K562 (cell line): ENCODE data around the gene HSF4. TPM values are rescaled to one million over a fixed set of nuclear protein-coding genes. Genes with fewer than 3 reads are reported as not detected.

Experiments
- ATAC-seq: fragments of 200-7000 bp; cut with Tn5 transposase; 3 replicates; pipeline ENCODE4 v1.9.1; 2020; ENCODE audit warnings: moderate library complexity
- BruUV-seq: library from RNA; stranded (reverse); fragments of 400-500 nt; replicated peaks from 2 replicates; lab custom pipeline; 2021; lab: Mats Ljungman, UMichigan
- CTCF ChIA-PET: fragments of 300-600 bp; formaldehyde crosslinking; extraction: SDS; loops from one replicate; lab custom pipeline; 2021; ENCODE audit warnings: low intra/inter-chr PET ratio; lab: Yijun Ruan, JAX
- POLR2A ChIA-PET: fragments of 300-600, 350-650 bp; sonication (Branson Sonifier 250); formaldehyde crosslinking; extraction: SDS; loops from one replicate; lab custom pipeline; 2021; ENCODE audit warnings: antibody characterized with exemption, inconsistent platforms; lab: Yijun Ruan, JAX
- DNase-seq, 4 experiments: peaks; one replicate each; pipeline versions ENCODE4 v3.0.0 to v3.0.0-alpha.2; 2011 to 2018; ENCODE audit warnings: low spot score in 3 of 4, mixed read lengths in 3 of 4; ENCODE audit errors: extremely low read depth in 1 of 4
- FAIRE-seq: peaks from 2 replicates; lab custom pipeline; 2011; peaks lifted over from hg19 to GRCh38; lab: Jason Lieb, UNC
- H2AFZ ChIP-seq: 2 replicates; pipeline ENCODE4 v1.6.0; 2011; ENCODE audit warnings: low read depth, low read length, control low read depth, inconsistent platforms
- H3K27ac ChIP-seq: fragments of 200-600 bp; 3 replicates; pipeline ENCODE4 v1.8.0; 2011; ENCODE audit warnings: low read depth, mild to moderate bottlenecking, control low read depth, inconsistent platforms, low read length, moderate library complexity, mixed read lengths; ENCODE audit errors: extremely low read depth
- H3K27me3 ChIP-seq, 2 experiments: fragments of 300-600 bp in 1 of 2; 2 replicates in 1 of 2; 3 replicates in 1 of 2; pipeline versions ENCODE4 v1.6.0 to v1.8.0; 2011; ENCODE audit warnings: inconsistent platforms in 2 of 2, low read length in 2 of 2, mild to moderate bottlenecking in 1 of 2, mixed read lengths in 1 of 2, moderate library complexity in 1 of 2; ENCODE audit not compliant: control insufficient read depth in 2 of 2, insufficient read depth in 2 of 2
- H3K36me3 ChIP-seq: fragments of 300-600 bp; 3 replicates; pipeline ENCODE4 v1.8.0; 2011; ENCODE audit warnings: mild to moderate bottlenecking, low read length, inconsistent platforms; ENCODE audit not compliant: control insufficient read depth, insufficient read depth
- H3K4me1 ChIP-seq, 2 experiments: fragments of 200-600 bp in 1 of 2; replicated peaks in 1 of 2; 2 replicates in 1 of 2; 3 replicates in 1 of 2; pipeline versions ENCODE4 v1.5.1 to v1.8.0; 2011; ENCODE audit warnings: inconsistent platforms in 2 of 2, low read length in 2 of 2, mild to moderate bottlenecking in 1 of 2, mixed read lengths in 1 of 2, moderate library complexity in 1 of 2; ENCODE audit not compliant: control insufficient read depth in 2 of 2, insufficient read depth in 2 of 2
- H3K4me2 ChIP-seq: 2 replicates; pipeline ENCODE4 v1.6.1; 2011; ENCODE audit warnings: low read length, control low read depth, inconsistent platforms, mixed read lengths; ENCODE audit not compliant: insufficient read depth
- H3K4me3 ChIP-seq: fragments of 200-600 bp; sonication (generic), shearing (Covaris generic); 2 replicates; pipeline ENCODE4 v1.5.1; 2016; ENCODE audit warnings: control low read depth, inconsistent platforms
- H3K79me2 ChIP-seq: fragments of 200-600 bp; 3 replicates; pipeline ENCODE4 v1.8.0; 2011; ENCODE audit warnings: low read length, inconsistent platforms; ENCODE audit not compliant: control insufficient read depth, insufficient read depth
- H3K9ac ChIP-seq, 2 experiments: 2 replicates each; pipeline versions ENCODE4 v1.6.0 to v1.6.1; 2011; ENCODE audit warnings: low read depth in 2 of 2, low read length in 2 of 2, control low read depth in 1 of 2, inconsistent platforms in 1 of 2, mild to moderate bottlenecking in 1 of 2, mixed read lengths in 1 of 2; ENCODE audit not compliant: insufficient read depth in 1 of 2
- H3K9me1 ChIP-seq: one replicate; pipeline ENCODE4 v1.6.0; 2011; ENCODE audit warnings: inconsistent platforms, mild to moderate bottlenecking, low read length, moderate library complexity; ENCODE audit not compliant: control insufficient read depth, insufficient read depth
- H3K9me3 ChIP-seq: replicated peaks from 2 replicates; pipeline ENCODE4 v1.5.1; 2011; ENCODE audit warnings: low read depth, low read length, inconsistent platforms; ENCODE audit not compliant: control insufficient read depth, insufficient read depth
- H4K20me1 ChIP-seq: replicated peaks from 2 replicates; pipeline ENCODE4 v1.6.1; 2011; ENCODE audit warnings: low read length, inconsistent platforms, mixed read lengths; ENCODE audit not compliant: control insufficient read depth, insufficient read depth
- RBM25 ChIP-seq: fragments of 200-400 bp; formaldehyde crosslinking; IDR thresholded peaks from 2 replicates; pipeline ENCODE4 v1.6.1; 2018; ENCODE audit warnings: low read length, low read depth, moderate library complexity; ENCODE audit not compliant: severe bottlenecking
- WGBS: fragments of 100-300 bp; shearing (Covaris generic); methylation state at CpG from one replicate; pipeline ENCODE4 v1.1.6; 2016; ENCODE audit warnings: low coverage, mixed read lengths; ENCODE audit not compliant: insufficient coverage; ENCODE audit errors: missing lambda C conversion rate; 5-methylcytosine and 5-hydroxymethylcytosine counted together
- in situ Hi-C: fragments of 300-500 bp; cut with MboI; formaldehyde crosslinking; loops from 4 replicates; pipeline ENCODE4 v1.15.0; 2018; ENCODE audit warnings: inconsistent platforms, mixed read lengths
- intact Hi-C: fragments of 100-400 bp; cut with micrococcal nuclease; formaldehyde crosslinking; loops from 2 replicates; pipeline ENCODE4 v1.14.2; 2022
- polyA plus RNA-seq, 8 experiments: library from polyadenylated mRNA; depleted of rRNA in 4 of 8; stranded (reverse) in 5 of 8; unstranded in 3 of 8; fragments of >200 nt; fragmentation: Nextera tagmentation in 2 of 8; fragmentation: Illumina TruSeq in 1 of 8; extraction: Ambion mirVana in 2 of 8; extraction: Trizol in 1 of 8; gene quantifications; 2 replicates each; pipeline versions ENCODE4 v1.2.1 to v1.2.3, GENCODE V29; 2011 to 2014; ENCODE audit warnings: inconsistent platforms in 1 of 8, missing spikeins in 1 of 8
- total RNA-seq, 7 experiments: library from RNA; depleted of rRNA in 6 of 7; stranded (reverse); fragments of >200 nt in 6 of 7; fragmentation: Illumina TruSeq in 2 of 7; extraction: Trizol in 2 of 7; gene quantifications; 2 replicates each; pipeline versions ENCODE4 v1.2.1 to v1.2.3, GENCODE V29; 2011 to 2021; ENCODE audit warnings: low replicate concordance in 1 of 7
- TF ChIP-seq, protein P1 (sequence below): fragments of 250-450 bp; sonication (Bioruptor Pico); IDR thresholded peaks from 2 replicates; pipeline ENCODE4 v1.9.0; 2021; ENCODE audit warnings: mild to moderate bottlenecking

HSF4 gene
- total and polyA plus RNA-seq, 9 of the 15 experiments (the other 6 are each of a cell fraction or from before 2014, with no cell fraction given) = 0.50 to 35.4 (median 8.8) TPM; not detected in 1

DNA sequence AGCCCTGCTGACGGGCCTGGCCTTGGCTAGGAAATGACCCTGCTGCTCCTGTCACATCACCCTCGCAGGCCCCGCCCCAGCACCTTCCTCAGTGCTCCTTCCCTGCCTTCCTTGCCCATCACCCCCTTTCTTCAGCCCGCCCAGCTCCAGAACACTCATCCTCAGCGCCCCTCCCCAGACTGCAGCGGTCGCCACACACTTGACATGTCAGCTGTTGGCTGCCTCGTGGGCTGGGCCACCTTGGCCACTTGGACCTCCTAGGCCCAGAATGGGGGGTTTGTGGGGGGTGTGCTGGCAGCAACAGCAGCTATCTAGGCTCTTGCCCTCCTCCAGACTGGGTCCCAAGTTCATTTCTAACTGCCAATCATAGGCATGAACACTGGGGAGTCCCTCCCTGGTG, 45.0 kb downstream of the HSF4 start:
- H3K9me3 ChIP-seq = no peaks in the 10 kb centered on the region
- H2AFZ ChIP-seq = no peak overlapping the region
- H3K9me1 ChIP-seq = peaks cover 3% of the 10 kb centered on the region
- no peak overlapping the region for H3K27ac ChIP-seq
- H3K36me3 ChIP-seq = 0 out of 3 replicates have a peak, but pooled peaks cover 5% of the 10 kb centered on the region
- H3K4me3 ChIP-seq = no peak overlapping the region
- no peaks in the 10 kb centered on the region for H3K27me3 ChIP-seq
- H3K9ac ChIP-seq = peak overlapping the region in 1 of 2 experiments; percentile 10; a peak in 1 of 4 replicates
- intact Hi-C loops (no loop called here), in situ Hi-C loops (no loop called here)
- no TSS peak for BruUV-seq
- peaks cover 10 to 40% of the 10 kb centered on the region in 2 experiments; a peak in 4 of 5 replicates for H3K4me1 ChIP-seq
- POLR2A ChIA-PET = interaction anchor here (1.4 to 2.8 kb wide), 3 partner anchors 12 to 61 kb away, joined by 3 to 9 read pairs (median 8); no protein-coding TSS in a partner anchor
- FAIRE-seq (no peak), ATAC-seq (no peak), DNase-seq (no peak)
- CTCF ChIA-PET = no interaction called here
- no peak overlapping the region for H3K4me2 ChIP-seq
- no peaks in the 10 kb centered on the region for H3K79me2 ChIP-seq
- 53% methylated on average over 7 of the region's 8 CpGs for WGBS
- H4K20me1 ChIP-seq = no peaks in the 10 kb centered on the region; the same call in 1 of the 2 replicates
- no peak for TF ChIP-seq RBM25
- TF ChIP-seq, protein P1, sequence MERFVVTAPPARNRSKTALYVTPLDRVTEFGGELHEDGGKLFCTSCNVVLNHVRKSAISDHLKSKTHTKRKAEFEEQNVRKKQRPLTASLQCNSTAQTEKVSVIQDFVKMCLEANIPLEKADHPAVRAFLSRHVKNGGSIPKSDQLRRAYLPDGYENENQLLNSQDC (CRISPR knock-in tag) = no peak
